Stimulated activated CD8-positive, alpha-beta memory T cell treated with anti-CD3 and anti-CD28 coated beads, Interleukin-7, amount 100 ng/mL, for 24 hours (primary cell): Measurements from ENCODE around the gene SOX15.

Experiments used
- DNase-seq: peaks from one replicate; pipeline ENCODE4 v3.0.0-alpha.2; 2020; ENCODE audit warnings: low read depth

Gene SOX15

DNA sequence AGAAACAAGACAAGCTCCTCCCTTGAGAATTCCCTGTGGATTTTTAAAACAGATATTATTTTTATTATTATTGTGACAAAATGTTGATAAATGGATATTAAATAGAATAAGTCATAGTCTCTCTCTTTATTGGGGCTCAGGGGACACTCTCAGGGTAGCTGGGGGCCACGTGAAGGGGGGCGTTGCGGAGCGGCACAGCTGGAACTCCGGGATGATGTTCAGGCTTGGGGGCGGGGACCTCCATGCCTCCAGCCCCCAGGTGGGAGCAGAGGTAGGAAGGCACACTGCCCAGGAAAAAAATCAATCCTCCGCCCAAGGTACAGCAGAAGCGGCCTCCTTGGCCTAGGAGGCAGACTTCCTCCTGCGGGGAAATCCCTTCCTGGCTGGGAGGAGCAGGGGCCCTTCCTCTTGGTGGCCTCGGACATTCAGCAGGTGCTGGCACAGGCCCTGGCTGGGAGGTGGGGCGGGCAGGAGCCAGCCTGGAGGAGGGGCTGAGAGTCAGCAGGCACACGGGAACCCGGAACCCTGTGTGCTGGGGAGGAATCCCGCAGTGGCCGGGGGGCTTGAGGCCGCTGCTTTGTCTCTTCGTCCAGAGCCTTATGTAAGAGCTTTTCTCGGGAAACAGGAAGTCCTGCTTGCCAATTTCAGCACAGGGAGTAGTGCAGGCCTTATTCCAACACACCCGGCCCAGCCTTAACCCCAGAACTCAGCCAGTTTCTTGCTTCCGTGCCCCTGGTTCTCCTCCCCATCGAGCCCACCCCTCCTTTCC, 31.9 kb downstream of the SOX15 start:
- DNase-seq, result no peak

DNA sequence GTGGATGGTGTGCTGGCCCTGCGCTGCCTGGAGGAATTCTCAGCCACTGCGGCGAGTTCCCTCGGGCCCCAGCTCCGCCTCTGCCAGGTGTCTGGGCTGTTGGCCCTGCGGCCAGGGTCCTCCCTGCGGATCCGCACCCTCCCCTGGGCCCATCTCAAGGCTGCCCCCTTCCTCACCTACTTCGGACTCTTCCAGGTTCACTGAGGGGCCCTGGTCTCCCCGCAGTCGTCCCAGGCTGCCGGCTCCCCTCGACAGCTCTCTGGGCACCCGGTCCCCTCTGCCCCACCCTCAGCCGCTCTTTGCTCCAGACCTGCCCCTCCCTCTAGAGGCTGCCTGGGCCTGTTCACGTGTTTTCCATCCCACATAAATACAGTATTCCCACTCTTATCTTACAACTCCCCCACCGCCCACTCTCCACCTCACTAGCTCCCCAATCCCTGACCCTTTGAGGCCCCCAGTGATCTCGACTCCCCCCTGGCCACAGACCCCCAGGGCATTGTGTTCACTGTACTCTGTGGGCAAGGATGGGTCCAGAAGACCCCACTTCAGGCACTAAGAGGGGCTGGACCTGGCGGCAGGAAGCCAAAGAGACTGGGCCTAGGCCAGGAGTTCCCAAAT, 32.6 kb downstream of the SOX15 start:
- DNase-seq, result no peak

DNA sequence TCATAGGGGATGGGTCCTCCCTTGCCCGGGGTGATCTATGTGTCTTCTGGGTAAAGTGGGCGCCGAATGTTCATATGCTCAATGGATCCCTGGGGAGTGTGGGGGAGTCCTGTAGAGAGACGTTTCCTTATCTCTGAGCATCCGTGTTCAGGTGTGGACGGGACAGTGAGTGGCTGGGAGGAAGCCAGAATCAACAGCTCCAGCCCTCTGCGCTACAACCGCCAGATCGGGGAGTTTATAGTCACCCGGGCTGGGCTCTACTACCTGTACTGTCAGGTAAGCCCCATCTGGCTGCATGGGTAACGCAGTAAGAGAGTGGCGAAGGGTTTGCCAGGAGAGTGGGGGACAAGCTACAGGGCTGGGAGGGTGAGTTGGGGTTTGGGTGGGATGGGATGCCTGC, 33.3 kb downstream of the SOX15 start:
- no peak for DNase-seq

DNA sequence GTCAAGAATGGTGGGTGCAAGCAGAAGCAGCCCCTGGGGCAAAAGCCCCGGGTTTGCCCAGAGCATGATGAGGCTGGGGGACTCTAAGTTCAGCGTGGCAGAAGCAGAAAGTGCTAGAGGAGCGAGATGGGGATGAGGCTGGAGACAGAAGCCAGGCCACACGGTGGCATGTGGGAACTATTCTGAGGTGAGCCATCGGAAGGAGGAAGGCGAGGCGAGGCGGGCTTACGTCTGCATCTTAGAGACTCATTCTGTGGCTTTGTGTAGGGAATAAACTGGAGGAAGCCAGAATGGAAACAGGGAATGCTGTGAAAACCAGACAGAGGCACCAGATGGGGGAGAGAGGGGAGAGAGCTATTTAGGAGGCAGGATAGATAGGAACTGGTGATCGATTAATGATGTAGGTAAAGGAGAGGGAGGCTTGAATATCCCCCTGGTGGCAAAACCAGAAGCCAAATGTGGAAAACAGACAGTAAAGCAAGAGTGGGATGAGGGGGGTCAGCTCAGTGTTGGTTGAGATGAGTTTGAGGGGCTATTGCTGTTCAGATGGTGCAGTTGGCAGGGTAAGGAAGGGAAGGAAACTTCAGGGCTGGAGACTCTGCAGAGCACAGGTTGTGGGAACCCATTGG, 34.5 kb downstream of the SOX15 start:
- DNase-seq, result no peak

DNA sequence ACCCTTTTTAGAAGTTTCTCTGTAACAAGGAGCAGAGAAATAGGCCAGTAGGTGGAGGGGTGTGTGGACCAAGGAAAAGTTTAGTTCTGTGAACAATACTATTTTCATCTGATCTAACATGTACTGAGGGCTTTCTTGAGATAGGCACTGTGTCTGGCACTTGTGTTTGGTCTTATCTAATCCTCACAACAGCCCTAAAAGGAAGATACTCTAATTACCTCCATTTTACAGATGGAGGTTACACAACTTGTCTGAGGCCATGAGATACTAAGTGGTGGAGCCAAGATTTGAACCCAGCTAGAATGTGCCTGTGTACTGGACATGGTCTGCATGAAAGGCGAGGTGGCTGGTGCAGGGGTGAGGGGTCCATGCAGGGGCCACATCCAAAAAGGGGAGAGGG, 36.5 kb downstream of the SOX15 start:
- DNase-seq, result no peak

DNA sequence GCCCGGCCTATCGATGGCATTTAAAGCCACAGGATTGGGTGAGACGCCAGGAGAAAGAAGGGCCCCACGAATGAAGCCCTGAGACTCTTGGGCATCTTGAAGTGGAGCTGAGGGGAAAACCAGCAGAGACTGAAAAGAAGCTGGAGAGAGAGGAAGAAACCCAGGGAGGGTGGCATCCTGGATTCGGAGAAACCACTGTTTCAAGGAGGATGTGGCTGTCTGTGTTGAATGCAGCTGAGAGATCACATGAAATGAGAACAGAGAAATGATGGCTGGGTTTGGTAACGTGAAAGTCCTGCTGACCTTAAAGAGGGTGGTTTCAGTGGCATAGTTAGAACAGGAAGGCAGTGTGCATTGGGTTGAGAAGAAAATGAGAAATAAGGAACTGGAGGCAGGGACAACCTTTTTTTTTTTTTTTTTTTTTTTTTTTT, 37.3 kb downstream of the SOX15 start:
- no peak for DNase-seq

DNA sequence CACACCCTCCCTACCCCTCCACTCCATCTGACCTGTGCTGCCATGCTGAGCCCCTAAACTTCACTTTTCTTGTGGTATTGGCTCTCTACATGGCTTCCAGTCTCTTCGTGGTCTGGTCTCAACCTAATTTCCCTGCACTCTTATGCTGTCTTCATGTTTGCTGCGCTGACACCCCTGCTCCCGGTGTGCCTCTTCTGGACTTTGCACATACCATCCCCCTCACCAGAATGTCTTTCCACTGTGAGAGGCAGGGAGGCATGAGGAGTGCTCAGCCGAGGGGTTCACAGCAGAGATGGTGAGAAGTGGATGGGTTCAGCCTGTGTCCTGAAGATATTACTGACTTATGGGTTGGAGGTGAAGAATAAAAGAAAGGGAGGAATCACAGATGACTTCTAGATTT, 38.5 kb downstream of the SOX15 start:
- no peak for DNase-seq

DNA sequence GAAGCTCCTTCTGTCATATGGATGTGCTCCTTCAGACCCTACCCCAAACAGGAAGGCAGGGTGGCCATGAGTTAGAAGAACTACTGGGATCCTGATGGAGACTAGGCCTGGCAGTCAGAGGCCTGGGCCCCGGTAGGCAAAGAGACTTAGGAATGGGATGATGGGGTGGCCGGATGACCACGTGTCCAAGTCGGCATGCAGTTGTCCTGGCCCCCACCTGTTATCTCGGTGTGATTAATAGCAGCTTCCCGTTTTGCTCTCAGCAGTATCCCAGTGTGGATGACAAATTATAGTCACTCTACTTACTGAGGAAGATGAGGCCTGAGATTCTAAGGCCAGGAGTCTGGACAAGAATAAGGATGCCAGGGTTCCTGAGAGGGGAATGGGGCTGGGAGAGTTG, 39.5 kb downstream of the SOX15 start:
- DNase-seq, result no peak

DNA sequence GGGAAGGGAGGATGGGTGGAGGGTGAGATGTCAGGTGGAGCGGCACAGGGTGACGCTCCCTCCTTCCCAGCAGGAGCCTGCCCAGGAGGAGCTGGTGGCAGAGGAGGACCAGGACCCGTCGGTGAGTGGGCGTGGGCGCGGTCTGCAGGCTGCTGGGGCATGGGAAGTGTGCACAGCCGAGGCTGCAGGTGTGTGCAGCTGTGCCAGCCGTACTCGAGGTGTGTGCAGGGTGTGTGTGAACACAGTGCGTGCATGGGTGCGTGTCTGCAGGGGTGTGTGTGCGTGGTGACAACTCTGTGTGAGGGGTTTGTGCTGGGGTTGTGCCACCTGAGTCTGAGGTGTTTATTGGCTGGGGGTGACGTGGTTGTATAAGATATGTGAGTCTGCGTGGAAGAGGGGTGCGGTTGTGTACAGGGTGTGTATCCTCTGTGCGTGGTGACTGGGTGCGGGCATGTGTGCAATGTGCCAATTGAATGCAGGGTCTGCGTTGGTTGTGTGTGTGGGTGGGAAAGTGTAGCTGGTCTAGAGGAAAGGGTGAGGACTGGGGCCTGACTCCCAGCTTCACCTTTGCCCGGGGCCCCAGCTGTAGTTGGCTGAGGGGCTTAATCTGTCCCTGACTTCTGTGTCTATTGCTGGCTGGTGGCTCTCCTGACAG, 40.4 kb downstream of the SOX15 start:
- DNase-seq, result no peak

DNA sequence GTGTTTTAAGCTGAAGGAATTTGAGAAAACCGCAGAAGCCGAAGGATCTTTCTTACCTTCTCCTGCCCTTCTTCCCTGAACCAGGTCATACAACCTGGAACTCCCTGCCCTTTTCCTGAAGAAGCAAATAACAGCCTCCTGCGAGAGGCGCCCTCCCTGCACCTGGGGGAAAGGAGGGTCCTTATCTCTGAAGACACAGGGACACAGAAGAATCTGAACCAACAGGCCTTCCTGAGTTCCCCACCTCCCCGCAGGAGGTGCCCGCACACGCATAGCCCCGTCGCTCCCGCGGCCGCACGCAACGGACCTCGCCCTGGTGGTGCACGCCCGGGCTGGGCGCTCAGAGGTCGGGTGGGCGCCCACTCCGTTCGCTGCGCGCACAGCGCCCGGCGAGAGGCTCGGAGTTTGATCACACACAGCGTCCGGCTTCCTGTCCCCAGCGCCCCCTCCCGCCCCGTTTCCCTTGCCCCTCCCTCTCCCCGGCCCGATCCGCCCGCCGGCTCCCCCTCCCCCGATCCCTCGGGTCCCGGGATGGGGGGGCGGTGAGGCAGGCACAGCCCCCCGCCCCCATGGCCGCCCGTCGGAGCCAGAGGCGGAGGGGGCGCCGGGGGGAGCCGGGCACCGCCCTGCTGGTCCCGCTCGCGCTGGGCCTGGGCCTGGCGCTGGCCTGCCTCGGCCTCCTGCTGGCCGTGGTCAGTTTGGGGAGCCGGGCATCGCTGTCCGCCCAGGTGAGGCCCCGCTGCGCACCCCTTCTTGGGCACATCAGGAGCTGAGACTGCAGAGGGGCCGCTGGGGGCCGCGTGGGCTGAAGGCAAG, 41.1 kb downstream of the SOX15 start, which contains the start of gene TNFSF12:
Gene TNFSF12 (plus strand): TSS at position 474 of the 816 bp plus-strand sequence. CDS start 96 bp downstream, at position 570.
- peak; percentile 38 for DNase-seq

DNA sequence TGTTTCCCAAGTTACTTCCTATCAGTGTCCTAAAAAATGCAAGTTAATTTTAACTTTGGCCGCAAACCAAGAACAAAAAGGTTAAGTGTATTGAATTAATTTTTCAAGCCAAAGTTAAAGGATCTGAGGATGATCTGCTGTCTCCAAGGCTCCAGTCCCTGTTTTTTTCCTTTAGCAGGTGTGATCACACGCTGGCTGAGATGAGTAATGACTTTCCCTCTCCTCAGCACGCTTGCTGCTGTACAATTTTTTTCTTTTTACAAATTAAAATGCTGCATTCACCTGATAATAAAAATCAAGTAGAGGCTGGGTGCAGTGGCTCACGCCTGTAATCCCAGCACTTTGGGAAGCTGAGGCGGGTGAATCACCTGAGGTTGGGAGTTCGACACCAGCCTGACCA, 45.0 kb downstream of the SOX15 start:
- no peak for DNase-seq

DNA sequence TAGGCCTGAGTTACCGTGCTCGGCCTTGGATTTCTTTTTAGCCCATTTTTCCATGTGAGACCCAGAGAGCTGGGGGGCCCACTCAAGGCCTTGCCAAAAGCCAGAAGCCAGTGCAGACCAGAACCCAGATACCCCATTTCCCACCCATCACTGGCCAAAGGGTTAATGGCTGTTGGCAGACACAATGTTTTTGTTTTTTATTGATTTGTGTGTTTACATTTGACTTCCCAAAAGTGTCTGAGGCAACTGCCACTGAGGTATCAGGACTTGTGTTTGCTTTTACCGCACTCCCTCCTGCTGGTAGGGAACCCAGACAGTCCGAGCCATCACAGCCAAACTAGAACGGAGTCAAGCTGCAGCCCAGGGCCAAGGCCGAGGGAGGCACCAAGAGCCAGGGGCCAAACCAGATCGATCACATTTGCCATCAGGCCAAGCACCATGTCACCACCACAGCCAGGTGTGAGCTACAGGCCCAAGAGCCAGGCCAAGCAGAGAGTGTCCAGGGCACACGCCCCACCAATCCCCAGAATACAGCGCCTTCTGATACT, 48.7 kb downstream of the SOX15 start:
- no peak for DNase-seq

DNA sequence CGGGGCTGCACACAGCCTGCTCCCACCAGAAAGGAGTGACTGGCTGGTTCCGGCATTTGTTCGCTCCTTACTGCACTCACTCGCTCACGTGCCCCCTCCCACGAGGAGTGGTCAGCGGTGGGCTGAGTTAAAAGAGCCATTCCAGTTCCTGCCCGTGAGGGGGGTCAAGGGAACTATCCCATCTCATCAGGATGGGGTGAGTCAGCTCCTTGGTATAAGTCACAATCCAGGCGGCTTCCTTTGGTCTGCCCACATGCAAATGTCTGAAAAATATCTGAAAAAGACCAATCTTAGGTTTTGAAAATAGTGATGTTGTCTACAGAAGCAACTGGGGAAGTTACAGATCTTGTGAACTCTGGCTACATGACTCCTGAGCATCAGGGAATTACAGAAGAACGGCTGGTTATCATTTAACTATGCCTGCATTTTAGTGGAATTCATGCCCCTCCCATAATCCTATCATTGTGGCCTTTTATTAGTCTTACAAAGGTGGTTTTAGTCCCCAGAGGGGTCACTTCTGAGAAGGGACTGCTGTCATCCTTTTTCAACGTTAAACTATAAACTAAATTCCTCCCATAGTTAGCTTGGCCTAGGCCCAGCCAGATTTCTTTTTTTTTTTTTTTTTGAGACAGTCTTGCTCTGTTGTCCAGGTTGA, 50.9 kb downstream of the SOX15 start:
- no peak for DNase-seq
